Measurements from ENCODE around the gene POLR2F.

DNA sequence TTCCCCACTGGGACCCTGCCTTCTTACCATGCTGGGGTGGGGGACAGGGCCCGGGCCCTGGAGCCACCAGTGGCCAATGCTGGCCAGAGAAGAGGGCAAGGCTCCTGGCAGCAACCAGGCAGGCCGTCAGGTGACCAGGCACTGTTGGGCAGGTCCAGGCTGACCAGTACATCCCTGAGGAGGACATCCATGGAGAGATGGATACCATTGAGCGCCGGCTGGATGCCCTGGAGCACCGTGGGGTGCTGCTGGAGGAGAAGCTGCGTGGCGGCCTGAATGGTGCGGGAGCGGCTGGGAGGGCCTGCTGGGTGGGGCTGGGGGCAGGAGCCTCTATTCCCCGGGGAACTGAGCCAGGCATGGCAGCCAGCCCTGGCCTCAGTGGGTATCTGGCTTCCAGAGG is 21.1 kb upstream of the POLR2F start:
- no peak for TF ChIP-seq CTCF (IDR thresholded peaks at IDR 0.05)
- TF ChIP-seq POLR2A (IDR thresholded peaks at IDR 0.05): no peak
- no peak for TF ChIP-seq EP300 (IDR thresholded peaks at IDR 0.05)
